ENCODE measurements around the gene SPCS1. TPM values are rescaled to one million over a fixed set of nuclear protein-coding genes. Genes with fewer than 3 reads are reported as not detected.

The SPCS1 gene
- total RNA-seq, 1 experiment from 2014 or later, result 101 TPM

GRCh38 chr3:52685709-52686691, 19.9 kb upstream of the SPCS1 start, which contains the start of the genes GNL3 and PBRM1:
Gene GNL3, plus strand, starts transcription at chr3:52686032. Its CDS starts 61 bp downstream, at chr3:52686093.
Gene PBRM1, minus strand, starts transcription at chr3:52685913.
- peak; percentile 91 for DNase-seq (ENCODE audit: low spot score)
- Mint-ChIP-seq H3K36me3 (peaks cover 52% of the 10 kb centered on the region), H3K9me3 (no peaks in the 10 kb centered on the region), H3K4me1 (peaks cover 30% of the 10 kb centered on the region), H3K4me3 (peak within 1 kb of the TSS; percentile 99), H3K27ac (peak within 1 kb of the TSS; percentile 99), H3K27me3 (ENCODE audit: low read depth) (no peaks in the 10 kb centered on the region; the same call in 1 of the 2 replicates)
- ChIA-PET CTCF (interaction anchor here (0.8 to 1.0 kb wide), 2 partner anchors 106 to 204 kb away, joined by 3 to 4 read pairs; no protein-coding TSS in a partner anchor), POLR2A (interaction anchor here (0.6 kb wide), 1 partner anchor 28 kb away, joined by 3 read pairs; no protein-coding TSS in a partner anchor)
- ATAC-seq, result peak; percentile 81
- TF ChIP-seq AR (CRISPR knock-in tag; IDR thresholded peaks at IDR 0.05), result no peak
- TF ChIP-seq ZNF263 (CRISPR knock-in tag; IDR thresholded peaks at IDR 0.05; ENCODE audit: low read depth), result no peak
- TF ChIP-seq CREB1 (CRISPR knock-in tag; IDR thresholded peaks at IDR 0.05), result 0 out of 2 replicates have a peak, but pooled peaks have one; percentile 72
- TF ChIP-seq ZNF423 (CRISPR knock-in tag; IDR thresholded peaks at IDR 0.05), result no peak
- peak; percentile 75 for TF ChIP-seq USF2 (CRISPR knock-in tag; IDR thresholded peaks at IDR 0.05)
- 0 out of 2 replicates have a peak, but pooled peaks have one; percentile 41 for TF ChIP-seq ZNF281 (CRISPR knock-in tag; IDR thresholded peaks at IDR 0.05)
- TF ChIP-seq ZSCAN18 (CRISPR knock-in tag; IDR thresholded peaks at IDR 0.05), result no peak
- TF ChIP-seq MAX (CRISPR knock-in tag; IDR thresholded peaks at IDR 0.05), result peak; percentile 100
- TF ChIP-seq RORB (CRISPR knock-in tag; IDR thresholded peaks at IDR 0.05), result no peak
- TF ChIP-seq EMX1 (CRISPR knock-in tag; IDR thresholded peaks at IDR 0.05), result no peak; the same call in 1 of the 2 replicates
- TF ChIP-seq ATF6 (CRISPR knock-in tag; IDR thresholded peaks at IDR 0.05), result no peak
- no peak for TF ChIP-seq OVOL2 (CRISPR knock-in tag; IDR thresholded peaks at IDR 0.05; ENCODE audit: borderline replicate concordance)
- TF ChIP-seq ERG (CRISPR knock-in tag; IDR thresholded peaks at IDR 0.05), result no peak
- no peak for TF ChIP-seq STAT6 (CRISPR knock-in tag; conservative IDR thresholded peaks at IDR 0.05; ENCODE audit: low read depth)
- TF ChIP-seq ETV6 (CRISPR knock-in tag; IDR thresholded peaks at IDR 0.05), result peak; percentile 82
- no peak for TF ChIP-seq GTF2I (CRISPR knock-in tag; conservative IDR thresholded peaks at IDR 0.05)
- TF ChIP-seq ZNF121 (CRISPR knock-in tag; IDR thresholded peaks at IDR 0.05), result no peak
- no peak; the same call in 1 of the 2 replicates for TF ChIP-seq TP53 (CRISPR knock-in tag; IDR thresholded peaks at IDR 0.05)
- 0 out of 2 replicates have a peak, but pooled peaks have one; percentile 41 for TF ChIP-seq ZBTB43 (CRISPR knock-in tag; IDR thresholded peaks at IDR 0.05)
- TF ChIP-seq ELF4 (CRISPR knock-in tag; IDR thresholded peaks at IDR 0.05; ENCODE audit: low read depth), result no peak

Data from WTC11 (cell line).